ENCODE results near the gene KLHL5.

- no peak for TF ChIP-seq CTCF (IDR thresholded peaks at IDR 0.05)
- TF ChIP-seq POLR2AphosphoS5 (IDR thresholded peaks at IDR 0.05), result no peak
- no peak for TF ChIP-seq POLR2A (IDR thresholded peaks at IDR 0.05)
Measured at GRCh38 chr4:39050590-39050989, 11.4 kb upstream of the KLHL5 start.

Data from stomach (tissue), 4 donors.